ENCODE measurements around the gene RHOG. TPM values are rescaled to one million over a fixed set of nuclear protein-coding genes. Genes with fewer than 3 reads are reported as not detected.

Gene RHOG
- total RNA-seq, 1 experiment from 2014 or later, result 26.4 TPM

- no peak overlapping the region for H3K9ac ChIP-seq (ENCODE audit: extremely low read depth, insufficient read length, low read length)
- no CpG with 5 or more reads among the region's 8 CpGs for WGBS (ENCODE audit: extremely low coverage, insufficient read length, low lambda C conversion rate)
- H4K91ac ChIP-seq (ENCODE audit: insufficient read length, low read depth, low read length), result no peak overlapping the region
- Mint-ChIP-seq H3K4me3 (peak overlapping the region in 1 of 2 experiments; percentile 21; a peak in 1 of 5 replicates), H3K9me3 (no peaks in the 10 kb centered on the region), H3K36me3 (ENCODE audit: insufficient read depth in 1 of 3, low read depth in 3 of 3) (peaks cover 0 to 2% (median 0%) of the 10 kb centered on the region in 3 experiments; a peak in 1 of 7 replicates), H3K27ac (peak overlapping the region; percentile 53 to 81 (median 80); a peak in 4 of 7 replicates), H3K27me3 (ENCODE audit: low read depth) (no peaks in the 10 kb centered on the region), H3K4me1 (peaks cover 16 to 19% of the 10 kb centered on the region in 2 experiments)
- H3K9me3 ChIP-seq (ENCODE audit: control insufficient read depth, low read depth, low read length), result no peaks in the 10 kb centered on the region
- H3K18ac ChIP-seq (ENCODE audit: insufficient read length, low read depth, low read length), result no peak overlapping the region
- no peak overlapping the region for H2BK15ac ChIP-seq (ENCODE audit: low read depth, low read length)
- no peak overlapping the region for H3K23ac ChIP-seq (ENCODE audit: insufficient read length, low read depth, low read length)
- no peak overlapping the region for H2BK5ac ChIP-seq (ENCODE audit: insufficient read length, low read length)
- H4K5ac ChIP-seq (ENCODE audit: insufficient read length, low read depth, low read length), result no peak overlapping the region
- H3K79me1 ChIP-seq (ENCODE audit: insufficient read depth, low read depth, low read length, poor library complexity, severe bottlenecking), result no peaks in the 10 kb centered on the region
- no peak overlapping the region for H3K14ac ChIP-seq (ENCODE audit: insufficient read depth, low read length)
- H3K4me2 ChIP-seq (ENCODE audit: insufficient read depth, insufficient read length, low read length), result no peak overlapping the region
- H2BK20ac ChIP-seq (ENCODE audit: low read depth, low read length, poor library complexity, severe bottlenecking), result no peak overlapping the region
- DNase-seq, result no peak
- H4K20me1 ChIP-seq (ENCODE audit: control insufficient read depth, insufficient read depth, insufficient read length), result no peaks in the 10 kb centered on the region
- H3T11ph ChIP-seq (ENCODE audit: low read length), result no peak overlapping the region
- H2AK5ac ChIP-seq (ENCODE audit: insufficient read length, low read length), result no peak overlapping the region
- no peak for TF ChIP-seq CTCF (conservative IDR thresholded peaks at IDR 0.05)
- H3K4ac ChIP-seq (ENCODE audit: low read depth, low read length), result no peak overlapping the region
- no peak overlapping the region for H3K27ac ChIP-seq (ENCODE audit: insufficient read length, low read depth, low read length)
- no peak overlapping the region for H2BK12ac ChIP-seq (ENCODE audit: insufficient read length, low read depth, low read length)
- no peaks in the 10 kb centered on the region for H3K79me2 ChIP-seq (ENCODE audit: insufficient read depth, low read length)
- H2BK120ac ChIP-seq (ENCODE audit: low read depth, low read length, poor library complexity, severe bottlenecking), result no peak overlapping the region
- no peak overlapping the region for H3K56ac ChIP-seq (ENCODE audit: insufficient read length, low read depth, low read length)
- H3K27me3 ChIP-seq (ENCODE audit: insufficient read depth, low read length), result no peaks in the 10 kb centered on the region; the same call in 1 of the 2 replicates
- H3K23me2 ChIP-seq (ENCODE audit: insufficient read length, low read depth, low read length, poor library complexity, severe bottlenecking), result no peaks in the 10 kb centered on the region
- no peaks in the 10 kb centered on the region for H3K4me1 ChIP-seq (ENCODE audit: insufficient read depth, low read length)
- H4K8ac ChIP-seq (replicated peaks; ENCODE audit: insufficient read length, low read depth, low read length), result no peak overlapping the region
- H2AFZ ChIP-seq (ENCODE audit: low read length), result no peak overlapping the region
These were observed 36.9 kb upstream of the RHOG start for GRCh38 chr11:3877364-3878257.

Measured in H9 (cell line).